Memory B cell (primary cell): Measurements from ENCODE around the gene STK39.

Experiments used
- ATAC-seq: fragments of 150-1000 bp; cut with Tn5 transposase; 2 replicates; pipeline ENCODE4 v1.10.0; 2021; ENCODE audit warnings: low read depth, mild to moderate bottlenecking, moderate library complexity
- DNase-seq, 2 donors: peaks; one replicate each; pipeline ENCODE4 v3.0.0; 2022; ENCODE audit warnings: low spot score in 2 of 2
- H3K27ac Mint-ChIP-seq: one replicate; pipeline ENCODE4 v1.8.0; 2022; ENCODE audit warnings: mild to moderate bottlenecking, moderate library complexity, mixed read lengths
- H3K27me3 Mint-ChIP-seq: one replicate; pipeline ENCODE4 v1.8.0; 2022; ENCODE audit warnings: mixed read lengths
- H3K36me3 Mint-ChIP-seq: one replicate; pipeline ENCODE4 v1.8.0; 2022; ENCODE audit warnings: mild to moderate bottlenecking, mixed read lengths
- H3K4me1 Mint-ChIP-seq: one replicate; pipeline ENCODE4 v1.8.0; 2022; ENCODE audit warnings: mixed read lengths
- H3K4me3 Mint-ChIP-seq: one replicate; pipeline ENCODE4 v1.8.0; 2022; ENCODE audit warnings: mild to moderate bottlenecking, moderate library complexity, mixed read lengths
- H3K9me3 Mint-ChIP-seq: one replicate; pipeline ENCODE4 v1.8.0; 2022; ENCODE audit warnings: mixed read lengths

STK39 gene

GRCh38 chr2:167972020-167972419, 275.4 kb downstream of the STK39 start:
- no peak overlapping the region for H3K27ac Mint-ChIP-seq
- ATAC-seq (no peak), DNase-seq (no peak)
- H3K27me3 Mint-ChIP-seq = no peaks in the 10 kb centered on the region
- peaks cover 3% of the 10 kb centered on the region for H3K4me1 Mint-ChIP-seq
- peaks cover 24% of the 10 kb centered on the region for H3K36me3 Mint-ChIP-seq
- H3K9me3 Mint-ChIP-seq = peaks cover 2% of the 10 kb centered on the region
- no peak overlapping the region for H3K4me3 Mint-ChIP-seq

- H3K9me3 Mint-ChIP-seq = no peaks in the 10 kb centered on the region
- no peaks in the 10 kb centered on the region for H3K27me3 Mint-ChIP-seq
- no peak for DNase-seq
- H3K27ac Mint-ChIP-seq = no peak overlapping the region
- H3K36me3 Mint-ChIP-seq = peaks cover 13% of the 10 kb centered on the region
- H3K4me1 Mint-ChIP-seq = peaks cover 3% of the 10 kb centered on the region
- no peak overlapping the region for H3K4me3 Mint-ChIP-seq
- ATAC-seq = no peak
Observed at GRCh38 chr2:167966937-167967913, 280.2 kb downstream of the STK39 start.

DNA sequence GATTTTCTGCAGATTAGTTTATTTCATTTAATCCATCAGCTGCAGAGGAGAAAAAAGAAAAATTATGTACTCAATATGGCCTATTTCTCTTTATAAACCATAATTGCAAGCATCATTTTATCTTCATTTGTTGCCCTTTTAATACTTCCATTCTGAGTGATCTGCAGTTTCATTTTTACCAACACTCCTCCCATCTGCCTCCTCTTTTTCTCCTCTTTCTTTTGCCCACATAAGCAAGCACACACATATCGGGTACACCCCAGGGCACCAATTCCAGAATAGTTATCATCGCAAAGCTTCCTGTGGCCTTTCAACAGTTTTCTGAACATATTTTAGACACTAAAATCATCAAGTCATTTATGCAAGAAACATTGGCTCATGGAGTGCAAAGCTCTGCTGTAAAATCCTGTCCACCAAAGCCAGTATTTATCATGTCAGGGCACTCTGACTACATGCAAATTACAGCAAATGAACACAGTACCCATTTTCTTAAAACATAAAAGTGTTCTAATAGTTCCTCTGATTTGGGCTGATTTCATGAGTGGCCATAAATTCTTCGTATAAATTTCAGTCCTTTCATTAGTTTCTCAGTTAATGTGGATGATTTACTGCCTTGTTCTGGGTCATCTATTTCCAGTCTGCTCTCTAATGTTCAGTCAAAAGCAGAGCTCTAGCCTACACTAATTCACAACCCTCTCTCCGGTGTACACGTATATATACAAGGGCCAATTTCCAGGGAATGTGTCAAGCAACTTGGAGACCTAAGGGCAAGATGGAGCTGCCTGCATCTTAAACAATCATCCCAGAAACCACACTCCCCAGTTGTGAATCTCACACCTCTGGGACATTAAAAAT, 281.3 kb downstream of the STK39 start:
- ATAC-seq = no peak

DNA sequence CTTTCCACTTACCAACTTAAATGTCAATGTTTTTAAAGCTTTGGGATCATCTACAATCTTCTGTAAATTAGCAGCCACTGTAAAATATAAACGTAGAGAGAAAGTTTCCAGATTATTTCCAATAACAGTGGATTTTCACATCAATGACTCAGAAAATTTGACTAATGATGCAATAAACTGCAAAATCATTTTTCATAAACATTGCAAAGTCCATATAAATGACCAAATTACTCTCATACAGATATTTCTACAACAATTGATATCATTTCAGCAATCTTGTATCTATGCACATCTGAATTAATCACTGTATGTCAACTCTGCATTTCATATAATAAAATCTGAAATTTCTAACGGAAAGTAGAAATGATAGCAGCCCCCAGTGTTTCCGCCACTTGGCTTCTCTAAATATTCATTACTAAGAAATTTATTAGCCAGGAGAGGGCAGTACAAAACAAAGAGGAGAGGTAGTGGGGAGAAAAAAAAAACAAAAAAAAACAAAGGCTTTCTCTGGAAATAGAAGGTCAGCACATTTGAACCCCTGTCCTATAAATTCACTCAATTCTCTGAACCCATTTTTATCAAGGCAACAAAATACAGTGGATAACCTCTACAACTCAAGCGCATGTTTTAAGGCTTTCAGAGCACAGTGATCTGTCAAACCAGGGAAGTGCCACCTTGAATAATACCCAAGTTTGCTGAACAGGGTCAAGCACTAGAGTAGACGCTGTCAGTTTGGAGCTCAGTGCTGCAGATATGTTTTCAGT, 282.6 kb downstream of the STK39 start:
- H3K4me1 Mint-ChIP-seq = peaks cover 3% of the 10 kb centered on the region
- no peak for DNase-seq
- no peaks in the 10 kb centered on the region for H3K9me3 Mint-ChIP-seq
- no peak for ATAC-seq
- no peak overlapping the region for H3K27ac Mint-ChIP-seq
- no peak overlapping the region for H3K4me3 Mint-ChIP-seq
- no peaks in the 10 kb centered on the region for H3K27me3 Mint-ChIP-seq
- peaks cover 11% of the 10 kb centered on the region for H3K36me3 Mint-ChIP-seq

More for the DNA sequence above, 281.3 kb downstream of the STK39 start:
- no peaks in the 10 kb centered on the region for H3K27me3 Mint-ChIP-seq
- no peak for DNase-seq
- peak overlapping the region; percentile 64 for H3K27ac Mint-ChIP-seq
- peaks cover 3% of the 10 kb centered on the region for H3K4me1 Mint-ChIP-seq
- H3K9me3 Mint-ChIP-seq = no peaks in the 10 kb centered on the region
- H3K36me3 Mint-ChIP-seq = peaks cover 13% of the 10 kb centered on the region
- no peak overlapping the region for H3K4me3 Mint-ChIP-seq

- Mint-ChIP-seq H3K9me3 (no peaks in the 10 kb centered on the region), H3K4me3 (no peak overlapping the region), H3K27ac (no peak overlapping the region), H3K4me1 (peaks cover 3% of the 10 kb centered on the region), H3K27me3 (no peaks in the 10 kb centered on the region), H3K36me3 (peaks cover 8% of the 10 kb centered on the region)
- DNase-seq (no peak), ATAC-seq (no peak)
Observed at GRCh38 chr2:167963899-167964649, 283.3 kb downstream of the STK39 start.

GRCh38 chr2:167962436-167963226, 284.8 kb downstream of the STK39 start:
- Mint-ChIP-seq H3K27ac (no peak overlapping the region), H3K4me3 (no peak overlapping the region), H3K27me3 (no peaks in the 10 kb centered on the region), H3K36me3 (peaks cover 11% of the 10 kb centered on the region), H3K4me1 (no peaks in the 10 kb centered on the region), H3K9me3 (no peaks in the 10 kb centered on the region)
- no peak for ATAC-seq
- no peak for DNase-seq

DNA sequence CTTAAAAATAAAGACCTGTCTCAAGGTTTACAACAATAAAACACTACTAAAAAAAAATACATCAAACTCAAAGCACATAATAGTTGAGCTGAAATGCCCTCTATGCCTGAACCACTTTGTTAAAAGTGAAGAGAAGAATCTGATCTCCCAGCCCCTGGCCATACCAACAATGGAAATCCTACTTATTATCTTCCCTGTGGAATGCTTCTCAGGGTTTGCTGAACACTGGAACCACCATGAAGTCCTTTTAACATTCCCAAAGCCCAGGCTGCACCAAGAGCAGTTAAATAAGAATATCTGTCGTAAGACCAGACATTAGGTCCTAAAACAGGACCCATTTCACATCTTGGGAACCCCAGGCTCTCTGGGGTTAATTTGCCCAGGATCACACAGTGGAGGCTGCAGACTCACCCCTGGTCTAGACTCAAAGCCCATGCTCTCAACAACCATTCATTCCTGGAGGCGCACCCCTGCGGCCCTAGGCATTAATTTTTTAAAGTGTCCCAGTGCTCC, 285.8 kb downstream of the STK39 start:
- Mint-ChIP-seq H3K4me1 (no peaks in the 10 kb centered on the region), H3K4me3 (no peak overlapping the region), H3K36me3 (peaks cover 12% of the 10 kb centered on the region), H3K9me3 (no peaks in the 10 kb centered on the region), H3K27ac (no peak overlapping the region), H3K27me3 (no peaks in the 10 kb centered on the region)
- ATAC-seq (no peak), DNase-seq (no peak)

- no peak overlapping the region for H3K4me3 Mint-ChIP-seq
- ATAC-seq = no peak
- H3K36me3 Mint-ChIP-seq = peaks cover 14% of the 10 kb centered on the region
- H3K27me3 Mint-ChIP-seq = no peaks in the 10 kb centered on the region
- no peaks in the 10 kb centered on the region for H3K9me3 Mint-ChIP-seq
- no peak for DNase-seq
- H3K27ac Mint-ChIP-seq = no peak overlapping the region
- no peaks in the 10 kb centered on the region for H3K4me1 Mint-ChIP-seq
Observed at GRCh38 chr2:167960089-167960747, 287.2 kb downstream of the STK39 start.

DNA sequence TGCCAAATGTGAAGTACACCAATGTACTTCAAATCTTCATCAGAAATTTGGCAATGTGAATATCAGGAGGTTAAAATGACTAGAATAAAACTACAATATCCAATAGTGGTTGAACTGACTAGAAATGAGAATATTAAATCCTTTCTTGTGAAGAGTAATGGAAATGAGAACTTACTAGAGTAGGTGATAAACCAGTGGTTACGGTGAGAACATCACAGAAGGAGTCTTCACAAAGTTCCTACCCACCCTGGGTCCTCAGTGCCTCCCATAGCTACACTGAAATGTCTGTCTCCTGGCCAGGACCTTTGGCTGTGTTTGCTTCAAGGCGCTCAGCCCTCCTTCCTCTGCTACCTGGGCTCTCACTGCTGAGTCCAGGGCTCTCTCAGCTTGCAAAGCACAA, 289.7 kb downstream of the STK39 start:
- Mint-ChIP-seq H3K4me1 (no peaks in the 10 kb centered on the region), H3K27me3 (no peaks in the 10 kb centered on the region), H3K36me3 (peaks cover 14% of the 10 kb centered on the region), H3K9me3 (no peaks in the 10 kb centered on the region), H3K4me3 (no peak overlapping the region), H3K27ac (no peak overlapping the region)
- DNase-seq = no peak
- ATAC-seq = no peak

- no peaks in the 10 kb centered on the region for H3K9me3 Mint-ChIP-seq
- ATAC-seq (no peak), DNase-seq (no peak)
- H3K4me1 Mint-ChIP-seq = no peaks in the 10 kb centered on the region
- H3K27me3 Mint-ChIP-seq = no peaks in the 10 kb centered on the region
- peaks cover 11% of the 10 kb centered on the region for H3K36me3 Mint-ChIP-seq
- no peak overlapping the region for H3K27ac Mint-ChIP-seq
- no peak overlapping the region for H3K4me3 Mint-ChIP-seq
Observed at GRCh38 chr2:167955264-167955906, 292.0 kb downstream of the STK39 start.

- H3K27me3 Mint-ChIP-seq = no peaks in the 10 kb centered on the region
- no peak overlapping the region for H3K27ac Mint-ChIP-seq
- ATAC-seq (no peak), DNase-seq (no peak)
- no peaks in the 10 kb centered on the region for H3K9me3 Mint-ChIP-seq
- no peaks in the 10 kb centered on the region for H3K4me1 Mint-ChIP-seq
- peaks cover 11% of the 10 kb centered on the region for H3K36me3 Mint-ChIP-seq
- H3K4me3 Mint-ChIP-seq = no peak overlapping the region
Observed at GRCh38 chr2:167954495-167954894, 292.9 kb downstream of the STK39 start.

- DNase-seq (no peak), ATAC-seq (no peak)
- Mint-ChIP-seq H3K36me3 (peaks cover 10% of the 10 kb centered on the region), H3K4me3 (no peak overlapping the region), H3K27ac (no peak overlapping the region), H3K9me3 (no peaks in the 10 kb centered on the region), H3K27me3 (no peaks in the 10 kb centered on the region), H3K4me1 (no peaks in the 10 kb centered on the region)
Observed at GRCh38 chr2:167953776-167954175, 293.6 kb downstream of the STK39 start.
